Kidney tubule cell (primary cell): ENCODE measurements around the gene CACNG7.
A peak's percentile ranks its signal among the peaks of the same experiment; 100 is the strongest.

Experiments used
- DNase-seq: peaks from one replicate; pipeline ENCODE4 v3.0.0-alpha.2; 2018; ENCODE audit warnings: low spot score

Gene CACNG7

GRCh38 chr19:53878776-53879139, 30.3 kb upstream of the CACNG7 start:
- no peak for DNase-seq

GRCh38 chr19:53879140-53880081, 29.7 kb upstream of the CACNG7 start:
- peak; percentile 80 for DNase-seq

GRCh38 chr19:53880711-53881481, 28.2 kb upstream of the CACNG7 start:
- no peak for DNase-seq

GRCh38 chr19:53881482-53882390, 27.3 kb upstream of the CACNG7 start, which contains the start of gene PRKCG:
TSS of gene PRKCG (plus strand) at chr19:53882197. CDS start at chr19:53882495, 298 bp downstream.
- no peak for DNase-seq

- DNase-seq, result no peak
These were observed 26.6 kb upstream of the CACNG7 start for GRCh38 chr19:53882391-53883050.

GRCh38 chr19:53883231-53883661, 25.8 kb upstream of the CACNG7 start:
- DNase-seq, result no peak

GRCh38 chr19:53883741-53884140, 25.3 kb upstream of the CACNG7 start:
- DNase-seq, result no peak

GRCh38 chr19:53884256-53884655, 24.8 kb upstream of the CACNG7 start:
- DNase-seq, result no peak

- DNase-seq, result no peak
These were observed 24.0 kb upstream of the CACNG7 start for GRCh38 chr19:53885036-53885435.

GRCh38 chr19:53892301-53892980, 16.6 kb upstream of the CACNG7 start:
- no peak for DNase-seq

- DNase-seq, result no peak
These were observed 16.1 kb upstream of the CACNG7 start for GRCh38 chr19:53892981-53893325.

- DNase-seq, result no peak
These were observed 14.4 kb upstream of the CACNG7 start for GRCh38 chr19:53894707-53895106.

GRCh38 chr19:53896682-53897081, 12.4 kb upstream of the CACNG7 start:
- DNase-seq, result no peak

- no peak for DNase-seq
These were observed 11.6 kb upstream of the CACNG7 start for GRCh38 chr19:53897459-53897858.

- DNase-seq, result no peak
These were observed 10.9 kb upstream of the CACNG7 start for GRCh38 chr19:53898166-53898565.

GRCh38 chr19:53898636-53899341, 10.3 kb upstream of the CACNG7 start:
- no peak for DNase-seq

GRCh38 chr19:53900191-53900860, 8.8 kb upstream of the CACNG7 start:
- DNase-seq, result no peak

GRCh38 chr19:53903055-53903680, 5.9 kb upstream of the CACNG7 start:
- DNase-seq, result peak; percentile 33

GRCh38 chr19:53904909-53905308, 4.2 kb upstream of the CACNG7 start:
- DNase-seq, result no peak
